Thyroid gland (tissue), 4 donors: ENCODE measurements around the gene PCED1A.

Source experiments
- POLR2A ChIP-seq, 2 donors: fragments of 450-650 bp; IDR thresholded peaks; one replicate each; pipeline ENCODE4 v1.6.1; 2017; ENCODE audit warnings: antibody characterized with exemption in 2 of 2, mild to moderate bottlenecking in 2 of 2, moderate library complexity in 1 of 2
- TF ChIP-seq, protein P1 (sequence below), 6 experiments: fragments of 200-600 bp in 3 of 6; fragments of 450-650 bp in 3 of 6; sonication (generic) in 3 of 6; IDR thresholded peaks; one replicate each; pipeline ENCODE4 v1.5.1; 2016 to 2019; ENCODE audit warnings: antibody characterized with exemption in 6 of 6, mild to moderate bottlenecking in 2 of 6, inconsistent platforms in 1 of 6, moderate library complexity in 1 of 6

- TF ChIP-seq POLR2A (IDR thresholded peaks at IDR 0.05) = no peak
- TF ChIP-seq, protein P1, sequence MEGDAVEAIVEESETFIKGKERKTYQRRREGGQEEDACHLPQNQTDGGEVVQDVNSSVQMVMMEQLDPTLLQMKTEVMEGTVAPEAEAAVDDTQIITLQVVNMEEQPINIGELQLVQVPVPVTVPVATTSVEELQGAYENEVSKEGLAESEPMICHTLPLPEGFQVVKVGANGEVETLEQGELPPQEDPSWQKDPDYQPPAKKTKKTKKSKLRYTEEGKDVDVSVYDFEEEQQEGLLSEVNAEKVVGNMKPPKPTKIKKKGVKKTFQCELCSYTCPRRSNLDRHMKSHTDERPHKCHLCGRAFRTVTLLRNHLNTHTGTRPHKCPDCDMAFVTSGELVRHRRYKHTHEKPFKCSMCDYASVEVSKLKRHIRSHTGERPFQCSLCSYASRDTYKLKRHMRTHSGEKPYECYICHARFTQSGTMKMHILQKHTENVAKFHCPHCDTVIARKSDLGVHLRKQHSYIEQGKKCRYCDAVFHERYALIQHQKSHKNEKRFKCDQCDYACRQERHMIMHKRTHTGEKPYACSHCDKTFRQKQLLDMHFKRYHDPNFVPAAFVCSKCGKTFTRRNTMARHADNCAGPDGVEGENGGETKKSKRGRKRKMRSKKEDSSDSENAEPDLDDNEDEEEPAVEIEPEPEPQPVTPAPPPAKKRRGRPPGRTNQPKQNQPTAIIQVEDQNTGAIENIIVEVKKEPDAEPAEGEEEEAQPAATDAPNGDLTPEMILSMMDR (IDR thresholded peaks at IDR 0.05) = no peak
Observed at GRCh38 chr20:2797136-2797983, 43.1 kb downstream of the PCED1A start.
